ENCODE measurements around the gene SLC10A1.

- no peak for TF ChIP-seq CTCF (IDR thresholded peaks at IDR 0.05)
- no peak for TF ChIP-seq POLR2A (IDR thresholded peaks at IDR 0.05)
These were observed 25.4 kb upstream of the SLC10A1 start for GRCh38 chr14:69822456-69822855.
